Naive thymus-derived CD8-positive, alpha-beta T cell (primary cell): Measurements from ENCODE around the gene AUTS2. TPM values are rescaled to one million over a fixed set of nuclear protein-coding genes. Genes with fewer than 3 reads are reported as not detected.

Experiments used
- ATAC-seq, 2 donors: fragments of 150-1000 bp; cut with Tn5 transposase in 1 of 2; sonication (Bioruptor Pico), chemical (Tn5 transposase) in 1 of 2; 1 replicate in 1 of 2; 2 replicates in 1 of 2; pipeline ENCODE4 v1.10.0; 2021; ENCODE audit warnings: mild to moderate bottlenecking in 2 of 2, moderate library complexity in 2 of 2
- POLR2A ChIA-PET: fragments of 350-600 bp; sonication (Branson Sonifier 250); formaldehyde crosslinking; loops from one replicate; lab custom pipeline; 2021; ENCODE audit warnings: antibody characterized with exemption; lab: Charles Lee
- DNase-seq, 10 donors: peaks; one replicate each; pipeline versions ENCODE4 v3.0.0 to v3.0.0-alpha.2; 2020 to 2022
- H3K27ac Mint-ChIP-seq, 10 donors: one replicate each; pipeline ENCODE4 v1.8.0; 2020 to 2022; ENCODE audit warnings: mild to moderate bottlenecking in 10 of 10, mixed read lengths in 10 of 10, moderate library complexity in 4 of 10, inconsistent platforms in 1 of 10
- H3K27me3 Mint-ChIP-seq, 5 donors: one replicate each; pipeline ENCODE4 v1.8.0; 2021 to 2022; ENCODE audit warnings: mixed read lengths in 5 of 5
- H3K36me3 Mint-ChIP-seq, 3 donors: one replicate each; pipeline ENCODE4 v1.8.0; 2020 to 2022; ENCODE audit warnings: mixed read lengths in 3 of 3, mild to moderate bottlenecking in 2 of 3, inconsistent platforms in 1 of 3
- H3K4me1 Mint-ChIP-seq, 4 donors: one replicate each; pipeline ENCODE4 v1.8.0; 2021 to 2022; ENCODE audit warnings: mixed read lengths in 4 of 4
- H3K4me3 Mint-ChIP-seq, 10 donors: one replicate each; pipeline ENCODE4 v1.8.0; 2020 to 2022; ENCODE audit warnings: mild to moderate bottlenecking in 10 of 10, mixed read lengths in 10 of 10, moderate library complexity in 6 of 10, inconsistent platforms in 1 of 10
- H3K9me3 Mint-ChIP-seq, 9 donors: one replicate each; pipeline ENCODE4 v1.8.0; 2020 to 2022; ENCODE audit warnings: mixed read lengths in 9 of 9, mild to moderate bottlenecking in 3 of 9, inconsistent platforms in 1 of 9, moderate library complexity in 1 of 9
- polyA plus RNA-seq, 3 donors: library from polyadenylated mRNA; unstranded; fragments of 300-500 nt; fragmentation: Illumina TruSeq; gene quantifications; one replicate each; pipeline ENCODE4 v1.2.3, GENCODE V29; 2021
- total RNA-seq, 8 experiments: library from RNA in 2 of 8; stranded (reverse) in 2 of 8; gene quantifications; one replicate each; pipeline ENCODE4 v1.2.3 and lab custom pipeline; 2021 to 2026

Gene AUTS2
- total and polyA plus RNA-seq, 5 experiments from 2014 or later: 0.36 to 4.6 (median 3.0) TPM

GRCh38 chr7:70032649-70033048, 434.4 kb downstream of the AUTS2 start:
- POLR2A ChIA-PET: no interaction called here
- no peak overlapping the region for H3K4me3 Mint-ChIP-seq
- H3K4me1 Mint-ChIP-seq: peaks cover 0 to 13% (median 0%) of the 10 kb centered on the region in 4 donors
- H3K27me3 Mint-ChIP-seq: peaks cover 4 to 13% (median 6%) of the 10 kb centered on the region in 5 donors
- no peak overlapping the region for H3K27ac Mint-ChIP-seq
- ATAC-seq (no peak), DNase-seq (no peak)
- no peaks in the 10 kb centered on the region for H3K9me3 Mint-ChIP-seq
- H3K36me3 Mint-ChIP-seq: no peaks in the 10 kb centered on the region

DNA sequence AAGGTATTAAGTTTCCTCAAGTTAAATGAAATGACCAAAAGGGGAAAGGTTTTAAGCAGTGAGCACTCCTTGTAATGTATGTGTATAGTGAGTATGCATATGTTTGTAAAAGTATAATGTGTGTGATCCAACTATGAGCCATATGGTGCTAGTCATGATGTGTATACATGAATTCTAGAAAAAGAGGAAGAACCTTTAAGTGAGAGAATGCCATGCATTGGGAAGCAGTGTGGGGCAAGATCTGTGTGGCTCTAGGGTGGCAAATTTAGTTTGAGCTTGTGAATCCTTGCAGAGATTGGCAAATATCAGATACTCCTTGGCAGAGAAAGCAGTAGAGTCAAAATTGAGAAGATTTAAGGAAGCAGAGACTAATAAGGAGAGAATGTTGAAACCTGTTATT, 435.0 kb downstream of the AUTS2 start:
- DNase-seq: no peak
- Mint-ChIP-seq H3K4me3 (no peak overlapping the region), H3K27ac (no peak overlapping the region), H3K36me3 (no peaks in the 10 kb centered on the region), H3K4me1 (peaks cover 0 to 8% (median 0%) of the 10 kb centered on the region in 4 donors), H3K9me3 (no peaks in the 10 kb centered on the region), H3K27me3 (peaks cover 2 to 8% (median 4%) of the 10 kb centered on the region in 5 donors)
- no peak for ATAC-seq
- POLR2A ChIA-PET: no interaction called here

DNA sequence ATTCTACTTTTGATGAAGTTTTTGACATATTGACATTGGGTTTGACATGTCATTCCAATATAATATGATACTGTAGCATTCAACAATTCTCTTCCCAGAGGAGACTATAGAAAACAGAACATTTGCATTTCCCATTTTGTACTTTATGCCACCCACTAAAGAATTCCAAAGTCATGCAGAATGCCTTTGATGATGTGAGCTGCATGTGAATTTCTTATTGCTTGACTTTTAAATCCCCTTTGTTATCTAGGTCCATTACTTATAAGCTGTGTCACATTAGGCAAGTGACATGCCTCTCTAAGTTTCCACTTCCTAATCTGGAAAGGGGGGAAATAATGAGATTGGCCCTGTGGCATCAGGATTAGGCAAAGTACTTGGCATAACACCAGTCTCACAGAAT, 436.7 kb downstream of the AUTS2 start:
- H3K27ac Mint-ChIP-seq: peak overlapping the region in 1 of 10 donors; percentile 54
- peaks cover 0 to 3% (median 0%) of the 10 kb centered on the region in 4 donors for H3K4me1 Mint-ChIP-seq
- H3K9me3 Mint-ChIP-seq: no peaks in the 10 kb centered on the region
- H3K4me3 Mint-ChIP-seq: no peak overlapping the region
- POLR2A ChIA-PET: no interaction called here
- no peaks in the 10 kb centered on the region for H3K27me3 Mint-ChIP-seq
- DNase-seq (no peak), ATAC-seq (no peak)
- no peaks in the 10 kb centered on the region for H3K36me3 Mint-ChIP-seq

DNA sequence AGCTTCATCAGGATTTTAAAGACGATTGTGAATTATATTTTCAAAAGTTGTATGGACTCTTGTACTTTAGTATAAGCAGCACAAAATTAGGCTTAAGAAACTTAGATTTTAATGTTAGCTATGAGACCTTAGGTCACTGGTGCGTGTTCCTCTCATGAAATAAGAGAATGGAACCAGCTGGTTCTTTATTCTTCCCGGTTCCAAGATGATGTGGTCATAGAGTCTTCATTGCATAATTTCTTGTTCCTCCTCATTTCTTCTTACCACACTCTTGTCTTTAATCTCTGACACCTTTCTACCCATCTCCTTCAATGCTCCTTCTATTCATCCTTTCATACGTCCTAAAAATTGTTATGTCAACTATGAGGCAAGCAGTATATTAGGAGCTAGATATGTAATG, 437.2 kb downstream of the AUTS2 start:
- DNase-seq: no peak
- POLR2A ChIA-PET: no interaction called here
- H3K4me1 Mint-ChIP-seq: peaks cover 0 to 3% (median 0%) of the 10 kb centered on the region in 4 donors
- H3K4me3 Mint-ChIP-seq: no peak overlapping the region
- H3K27me3 Mint-ChIP-seq: no peaks in the 10 kb centered on the region
- ATAC-seq: no peak
- no peaks in the 10 kb centered on the region for H3K36me3 Mint-ChIP-seq
- no peak overlapping the region for H3K27ac Mint-ChIP-seq
- no peaks in the 10 kb centered on the region for H3K9me3 Mint-ChIP-seq

DNA sequence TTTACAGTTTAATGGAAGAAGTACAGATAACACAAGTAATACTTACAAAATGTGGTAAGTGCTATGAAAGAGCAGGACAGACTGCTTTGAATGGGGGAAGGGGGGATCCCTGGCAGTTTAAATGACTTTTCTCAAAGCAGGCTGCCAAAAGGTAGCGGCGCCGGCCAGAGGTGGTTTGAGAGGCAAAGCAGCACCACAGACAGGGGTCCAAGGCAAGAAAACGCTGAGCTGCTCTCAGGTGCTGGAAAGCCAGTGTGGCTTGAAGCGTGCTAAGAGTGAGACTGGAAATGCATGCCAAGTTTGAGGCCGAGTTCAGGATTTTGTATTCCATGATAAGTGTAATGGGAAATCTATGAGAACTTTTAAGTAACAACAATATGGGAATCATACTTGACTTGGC, 437.7 kb downstream of the AUTS2 start:
- DNase-seq (no peak), ATAC-seq (no peak)
- H3K36me3 Mint-ChIP-seq: no peaks in the 10 kb centered on the region
- H3K27me3 Mint-ChIP-seq: no peaks in the 10 kb centered on the region
- H3K27ac Mint-ChIP-seq: no peak overlapping the region
- no peak overlapping the region for H3K4me3 Mint-ChIP-seq
- no peaks in the 10 kb centered on the region for H3K9me3 Mint-ChIP-seq
- H3K4me1 Mint-ChIP-seq: peaks cover 0 to 3% (median 0%) of the 10 kb centered on the region in 4 donors
- POLR2A ChIA-PET: no interaction called here

DNA sequence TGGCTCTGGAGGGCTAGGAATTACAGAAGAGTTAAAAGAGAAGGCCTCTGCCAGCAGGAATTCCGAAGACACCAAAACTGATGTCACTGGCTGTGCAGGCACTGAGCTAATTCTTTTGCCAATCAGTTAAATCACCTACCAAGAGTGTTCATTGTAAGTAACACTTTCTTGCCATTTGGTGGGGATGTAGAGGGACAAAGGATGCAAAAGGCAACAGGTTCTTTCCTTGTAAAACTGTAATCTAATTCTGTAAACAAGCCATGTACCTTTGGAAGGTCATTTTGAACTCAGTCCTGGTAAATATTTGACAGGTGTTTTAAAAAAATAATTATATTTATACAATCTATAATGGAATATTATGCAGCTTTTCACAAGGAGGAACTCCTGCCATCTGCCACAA, 438.4 kb downstream of the AUTS2 start:
- ATAC-seq: no peak
- no peak overlapping the region for H3K4me3 Mint-ChIP-seq

DNA sequence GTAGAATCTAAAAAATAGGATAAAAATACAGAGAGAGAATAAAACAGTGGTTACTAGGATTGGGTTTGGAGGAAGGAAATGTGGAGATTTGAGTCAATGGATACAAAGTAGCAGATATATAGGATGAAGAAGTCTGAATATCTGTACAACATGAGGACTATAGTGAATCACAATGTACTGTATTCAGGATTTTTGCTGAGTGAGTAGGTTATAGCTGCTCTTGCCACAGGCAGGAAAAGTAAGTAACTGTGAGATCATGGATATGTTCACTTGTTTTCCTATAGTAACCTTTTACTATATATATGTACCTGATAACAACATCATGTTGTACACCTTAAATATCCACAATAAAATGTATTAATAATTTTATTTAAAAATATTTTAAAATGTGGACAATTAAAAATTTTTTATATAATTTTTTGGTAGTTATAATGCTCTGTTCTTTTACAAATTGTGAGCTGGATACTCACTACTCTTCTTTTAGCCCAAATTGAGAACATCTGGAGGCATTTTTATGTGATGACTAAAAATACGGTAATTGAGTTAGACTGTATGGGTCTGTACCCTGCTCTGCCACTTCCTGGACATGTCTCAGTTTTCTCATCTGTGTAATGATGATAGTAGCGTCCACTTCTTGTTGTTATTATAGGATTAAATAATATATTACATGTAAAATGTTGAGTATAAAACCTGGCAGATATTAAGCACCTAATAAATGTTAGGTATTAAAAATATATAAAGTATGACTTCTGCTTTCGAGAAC, 439.1 kb downstream of the AUTS2 start:
- ATAC-seq: no peak
- POLR2A ChIA-PET: no interaction called here
- H3K27ac Mint-ChIP-seq: no peak overlapping the region

More for the DNA sequence above, 438.4 kb downstream of the AUTS2 start:
- Mint-ChIP-seq H3K9me3 (no peaks in the 10 kb centered on the region), H3K27ac (no peak overlapping the region), H3K36me3 (no peaks in the 10 kb centered on the region), H3K4me1 (peaks cover 0 to 3% (median 0%) of the 10 kb centered on the region in 4 donors), H3K27me3 (no peaks in the 10 kb centered on the region)
- no peak for DNase-seq
- POLR2A ChIA-PET: no interaction called here

GRCh38 chr7:70040051-70040450, 441.8 kb downstream of the AUTS2 start:
- no peak overlapping the region for H3K27ac Mint-ChIP-seq
- no peak for ATAC-seq
- no peak for DNase-seq
- H3K36me3 Mint-ChIP-seq: no peaks in the 10 kb centered on the region
- H3K4me3 Mint-ChIP-seq: no peak overlapping the region
- POLR2A ChIA-PET: no interaction called here
- no peaks in the 10 kb centered on the region for H3K27me3 Mint-ChIP-seq
- H3K4me1 Mint-ChIP-seq: no peaks in the 10 kb centered on the region
- no peaks in the 10 kb centered on the region for H3K9me3 Mint-ChIP-seq

More for the DNA sequence above, 439.1 kb downstream of the AUTS2 start:
- Mint-ChIP-seq H3K36me3 (no peaks in the 10 kb centered on the region), H3K27me3 (no peaks in the 10 kb centered on the region), H3K4me1 (peaks cover 0 to 3% (median 0%) of the 10 kb centered on the region in 4 donors), H3K4me3 (no peak overlapping the region), H3K9me3 (no peaks in the 10 kb centered on the region)
- DNase-seq: no peak

- POLR2A ChIA-PET: no interaction called here
- no peak for DNase-seq
- H3K4me1 Mint-ChIP-seq: no peaks in the 10 kb centered on the region
- no peaks in the 10 kb centered on the region for H3K9me3 Mint-ChIP-seq
- ATAC-seq: no peak
- H3K27ac Mint-ChIP-seq: no peak overlapping the region
- H3K36me3 Mint-ChIP-seq: no peaks in the 10 kb centered on the region
- no peak overlapping the region for H3K4me3 Mint-ChIP-seq
- no peaks in the 10 kb centered on the region for H3K27me3 Mint-ChIP-seq
These were observed 442.9 kb downstream of the AUTS2 start for GRCh38 chr7:70040970-70041766.

DNA sequence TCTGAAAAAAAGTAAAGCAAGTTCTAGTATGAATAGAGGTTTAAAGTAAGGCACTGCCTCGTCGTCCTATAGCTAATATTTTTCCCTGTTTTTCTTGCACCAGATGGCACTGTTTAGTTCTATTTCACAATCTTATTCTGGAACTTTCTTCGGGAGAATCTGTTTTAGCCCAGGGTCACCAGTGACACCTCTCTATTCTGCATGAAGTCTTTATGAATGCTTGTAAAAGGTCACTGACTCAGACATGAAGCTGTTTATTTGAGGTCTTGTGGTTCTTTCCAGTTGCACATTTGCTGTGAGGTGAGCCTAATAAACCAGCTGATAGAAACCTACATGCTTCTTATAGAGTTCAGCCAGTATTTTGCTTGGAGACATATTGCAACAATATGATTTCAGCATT, 444.3 kb downstream of the AUTS2 start:
- no peak for ATAC-seq
- no peak for DNase-seq
- Mint-ChIP-seq H3K36me3 (no peaks in the 10 kb centered on the region), H3K27me3 (no peaks in the 10 kb centered on the region), H3K4me3 (no peak overlapping the region), H3K9me3 (no peaks in the 10 kb centered on the region), H3K4me1 (no peaks in the 10 kb centered on the region), H3K27ac (no peak overlapping the region)
- POLR2A ChIA-PET: no interaction called here

GRCh38 chr7:70043015-70043538, 444.8 kb downstream of the AUTS2 start:
- no peaks in the 10 kb centered on the region for H3K4me1 Mint-ChIP-seq
- POLR2A ChIA-PET: no interaction called here

GRCh38 chr7:70044064-70044463, 445.8 kb downstream of the AUTS2 start:
- Mint-ChIP-seq H3K4me1 (no peaks in the 10 kb centered on the region), H3K36me3 (no peaks in the 10 kb centered on the region), H3K27ac (no peak overlapping the region), H3K27me3 (no peaks in the 10 kb centered on the region), H3K9me3 (no peaks in the 10 kb centered on the region), H3K4me3 (no peak overlapping the region)
- no peak for ATAC-seq
- POLR2A ChIA-PET: no interaction called here
- no peak for DNase-seq

More at GRCh38 chr7:70043015-70043538, 444.8 kb downstream of the AUTS2 start:
- H3K27me3 Mint-ChIP-seq: no peaks in the 10 kb centered on the region
- no peak for DNase-seq
- H3K36me3 Mint-ChIP-seq: no peaks in the 10 kb centered on the region
- no peak overlapping the region for H3K27ac Mint-ChIP-seq
- H3K4me3 Mint-ChIP-seq: no peak overlapping the region
- no peak for ATAC-seq
- H3K9me3 Mint-ChIP-seq: no peaks in the 10 kb centered on the region

GRCh38 chr7:70044525-70044924, 446.2 kb downstream of the AUTS2 start:
- POLR2A ChIA-PET: no interaction called here
- Mint-ChIP-seq H3K4me3 (no peak overlapping the region), H3K27me3 (no peaks in the 10 kb centered on the region), H3K36me3 (no peaks in the 10 kb centered on the region), H3K27ac (no peak overlapping the region), H3K4me1 (no peaks in the 10 kb centered on the region), H3K9me3 (no peaks in the 10 kb centered on the region)
- no peak for DNase-seq
- ATAC-seq: no peak
